ENCODE results near the gene CMIP.

Gene CMIP

DNA sequence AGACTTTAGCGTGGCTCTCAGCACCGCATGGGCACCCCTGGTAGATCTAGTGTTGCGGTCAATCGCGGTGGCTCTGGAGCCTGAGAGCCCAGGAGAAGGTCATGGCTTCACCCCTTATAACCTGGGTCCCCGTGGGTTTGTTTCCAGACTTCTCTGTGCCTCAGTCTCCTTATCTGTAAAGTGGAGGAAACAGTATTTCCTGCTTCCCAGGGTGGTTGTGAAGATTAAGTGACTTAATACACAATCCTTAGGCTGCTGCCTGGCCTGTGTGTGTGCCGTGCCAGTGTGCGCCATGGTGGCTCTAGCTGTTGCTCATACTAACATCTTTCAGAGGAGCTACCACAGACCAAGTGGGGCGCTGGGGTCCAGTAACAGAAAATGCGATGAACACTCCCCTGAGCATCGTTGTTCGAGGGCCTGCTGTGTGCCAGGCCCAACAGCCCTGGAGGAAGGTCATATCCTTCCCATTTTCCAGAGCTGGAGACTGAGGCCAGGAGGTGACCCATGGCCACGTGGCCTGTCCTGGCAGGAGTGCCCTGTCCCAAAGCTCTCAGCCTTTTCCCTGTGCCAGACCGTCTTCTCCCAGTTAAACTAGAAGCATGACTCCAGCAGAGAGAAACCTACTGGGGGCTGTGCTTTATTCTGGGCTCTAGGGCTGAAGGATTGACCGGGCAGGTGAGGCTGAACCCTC, 70.1 kb downstream of the CMIP start:
- DNase-seq (ENCODE audit: low read depth, low spot score), result no peak
- TF ChIP-seq, protein P1, sequence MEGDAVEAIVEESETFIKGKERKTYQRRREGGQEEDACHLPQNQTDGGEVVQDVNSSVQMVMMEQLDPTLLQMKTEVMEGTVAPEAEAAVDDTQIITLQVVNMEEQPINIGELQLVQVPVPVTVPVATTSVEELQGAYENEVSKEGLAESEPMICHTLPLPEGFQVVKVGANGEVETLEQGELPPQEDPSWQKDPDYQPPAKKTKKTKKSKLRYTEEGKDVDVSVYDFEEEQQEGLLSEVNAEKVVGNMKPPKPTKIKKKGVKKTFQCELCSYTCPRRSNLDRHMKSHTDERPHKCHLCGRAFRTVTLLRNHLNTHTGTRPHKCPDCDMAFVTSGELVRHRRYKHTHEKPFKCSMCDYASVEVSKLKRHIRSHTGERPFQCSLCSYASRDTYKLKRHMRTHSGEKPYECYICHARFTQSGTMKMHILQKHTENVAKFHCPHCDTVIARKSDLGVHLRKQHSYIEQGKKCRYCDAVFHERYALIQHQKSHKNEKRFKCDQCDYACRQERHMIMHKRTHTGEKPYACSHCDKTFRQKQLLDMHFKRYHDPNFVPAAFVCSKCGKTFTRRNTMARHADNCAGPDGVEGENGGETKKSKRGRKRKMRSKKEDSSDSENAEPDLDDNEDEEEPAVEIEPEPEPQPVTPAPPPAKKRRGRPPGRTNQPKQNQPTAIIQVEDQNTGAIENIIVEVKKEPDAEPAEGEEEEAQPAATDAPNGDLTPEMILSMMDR (IDR thresholded peaks at IDR 0.05; ENCODE audit: low read depth, low read length), result no peak
- H3K4me3 ChIP-seq (ENCODE audit: low read depth, low read length), result no peak overlapping the region
- in situ Hi-C loops (cut with HindIII; ENCODE audit: low sequenced_read_pairs), result no loop called here

DNA sequence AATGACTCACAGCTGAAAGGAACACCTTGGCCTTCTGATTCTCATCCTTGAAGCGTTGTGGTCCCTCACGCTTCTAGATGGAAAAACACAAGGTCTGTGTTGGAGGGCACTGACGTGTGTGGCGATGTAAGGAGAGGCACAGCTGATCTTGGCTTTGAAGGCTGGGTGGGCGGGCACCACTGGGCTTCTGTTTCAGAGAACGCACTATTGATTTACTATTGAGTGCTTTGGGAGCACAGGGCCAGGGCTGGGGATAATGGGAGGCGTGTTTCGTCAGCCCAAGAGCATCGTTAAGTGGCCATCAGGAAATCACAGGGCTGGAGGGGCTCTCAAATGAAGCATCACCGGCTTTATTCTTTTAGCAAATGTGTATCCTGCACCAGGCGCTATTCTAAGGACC, 70.7 kb downstream of the CMIP start:
- DNase-seq (ENCODE audit: low read depth, low spot score), result no peak
- no peak overlapping the region for H3K4me3 ChIP-seq (ENCODE audit: low read depth, low read length)
- in situ Hi-C loops (cut with HindIII; ENCODE audit: low sequenced_read_pairs), result no loop called here
- TF ChIP-seq, protein P1 (IDR thresholded peaks at IDR 0.05; ENCODE audit: low read depth, low read length), result no peak

DNA sequence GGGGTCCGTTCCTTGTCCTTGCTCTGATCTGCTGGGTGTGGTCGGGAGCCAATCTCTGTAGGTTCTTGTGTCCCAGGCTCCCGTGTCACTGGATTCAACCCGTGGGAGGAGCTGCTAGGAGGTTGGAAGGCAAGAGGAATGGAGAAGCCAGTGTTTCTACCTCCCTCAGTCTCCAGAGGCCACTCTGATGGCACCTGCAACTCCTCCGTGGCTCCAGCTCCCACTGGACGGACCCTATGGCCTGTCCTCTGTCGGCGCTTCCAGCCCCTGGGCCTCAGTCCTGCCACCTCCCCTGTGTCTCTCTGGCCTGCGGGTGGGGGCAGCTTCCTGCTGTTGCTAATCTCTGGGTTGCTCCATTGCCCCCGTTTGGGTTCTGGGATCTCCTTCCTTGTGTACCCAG, 71.1 kb downstream of the CMIP start:
- DNase-seq (ENCODE audit: low read depth, low spot score), result no peak
- in situ Hi-C loops (cut with HindIII; ENCODE audit: low sequenced_read_pairs), result no loop called here
- no peak overlapping the region for H3K4me3 ChIP-seq (ENCODE audit: low read depth, low read length)
- TF ChIP-seq, protein P1 (IDR thresholded peaks at IDR 0.05; ENCODE audit: low read depth, low read length), result no peak

DNA sequence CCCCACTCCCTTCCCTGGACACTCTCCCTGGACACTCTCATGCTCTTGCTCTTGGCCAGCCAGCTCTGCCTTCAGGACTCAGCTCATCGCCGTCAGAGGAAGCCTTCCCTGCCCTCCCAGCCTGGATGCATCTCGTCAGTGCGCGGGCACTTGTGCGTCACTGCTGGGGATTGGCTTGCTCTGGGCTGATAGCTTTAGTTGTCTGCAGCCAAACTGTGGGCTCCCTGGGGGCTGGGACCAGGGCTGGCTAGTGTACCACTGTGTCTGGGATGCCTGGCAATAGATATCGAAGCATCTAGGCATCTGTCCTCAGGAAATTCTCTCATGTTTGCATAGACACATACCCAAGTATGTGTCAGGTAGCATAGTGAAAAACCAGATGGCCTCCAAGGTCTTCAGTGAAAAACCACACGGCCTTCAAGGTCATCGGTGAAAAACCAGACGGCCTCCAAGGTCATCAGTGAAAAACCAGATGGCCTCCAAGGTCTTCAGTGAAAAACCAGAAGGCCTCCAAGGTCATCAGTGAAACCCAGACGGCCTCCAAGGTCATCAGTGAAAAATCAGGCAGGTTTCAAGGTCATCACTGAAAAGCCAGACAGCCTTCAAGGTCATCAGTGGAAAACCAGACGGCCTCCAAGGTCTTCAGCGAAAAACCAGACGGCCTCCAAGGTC, 72.0 kb downstream of the CMIP start:
- DNase-seq (ENCODE audit: low read depth, low spot score), result no peak
- TF ChIP-seq, protein P1 (IDR thresholded peaks at IDR 0.05; ENCODE audit: low read depth, low read length), result no peak
- no peak overlapping the region for H3K4me3 ChIP-seq (ENCODE audit: low read depth, low read length)
- in situ Hi-C loops (cut with HindIII; ENCODE audit: low sequenced_read_pairs), result no loop called here

DNA sequence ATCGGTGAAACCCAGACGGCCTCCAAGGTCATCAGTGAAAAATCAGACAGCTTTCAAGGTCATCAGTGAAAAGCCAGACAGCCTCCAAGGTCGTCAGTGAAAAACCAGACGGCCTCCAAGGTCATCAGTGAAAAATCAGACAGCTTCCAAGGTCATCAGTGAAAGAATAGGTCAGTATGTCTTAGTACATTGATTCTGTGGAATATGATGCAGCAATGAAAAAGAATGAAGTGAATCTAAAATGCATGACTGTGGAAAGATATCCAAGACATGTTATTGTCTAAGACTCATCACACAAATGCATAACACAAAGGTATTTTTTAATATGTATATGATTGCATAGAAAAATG, 72.5 kb downstream of the CMIP start:
- in situ Hi-C loops (cut with HindIII; ENCODE audit: low sequenced_read_pairs), result no loop called here
- TF ChIP-seq, protein P1 (IDR thresholded peaks at IDR 0.05; ENCODE audit: low read depth, low read length), result no peak
- no peak overlapping the region for H3K4me3 ChIP-seq (ENCODE audit: low read depth, low read length)
- DNase-seq (ENCODE audit: low read depth, low spot score), result no peak

DNA sequence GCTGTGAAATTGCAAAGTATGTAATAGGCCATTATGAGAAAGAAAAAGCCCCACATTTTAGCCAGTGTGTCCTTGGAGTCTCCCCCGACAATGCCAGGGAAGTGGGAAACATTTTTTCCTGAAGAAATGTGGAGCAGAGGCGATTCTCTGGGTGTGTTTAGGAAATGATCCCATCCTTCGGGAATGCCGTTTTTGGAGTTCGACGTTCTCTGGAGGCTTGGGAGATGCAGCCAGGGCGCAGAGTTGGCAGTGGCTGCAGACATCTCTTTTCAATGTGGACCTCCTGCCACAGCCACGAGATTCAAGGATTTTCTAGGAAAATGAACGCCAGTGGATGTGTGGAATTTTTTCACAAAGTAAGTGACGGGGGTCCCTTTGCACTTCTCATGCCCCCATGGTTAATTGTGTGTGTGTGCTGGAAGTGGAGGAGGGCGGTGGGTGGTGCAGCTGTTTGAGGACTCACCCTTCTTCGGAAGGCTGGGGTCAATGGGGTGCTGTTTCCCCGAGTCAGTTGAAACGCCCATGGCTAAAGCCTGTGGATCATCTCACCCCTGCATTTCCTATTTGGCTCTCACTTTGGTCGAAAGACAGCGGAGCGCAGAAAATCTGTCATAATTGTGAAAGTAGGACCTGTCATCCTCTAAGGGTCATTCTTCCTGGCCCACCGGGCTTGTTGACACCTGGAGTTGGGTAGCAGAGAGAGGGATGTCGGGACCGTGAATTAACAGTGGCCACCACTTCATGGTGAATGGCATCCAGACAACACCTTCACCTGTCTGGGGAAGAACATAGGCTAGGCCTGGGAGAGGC, 73.2 kb downstream of the CMIP start:
- no peak overlapping the region for H3K4me3 ChIP-seq (ENCODE audit: low read depth, low read length)
- TF ChIP-seq, protein P1 (IDR thresholded peaks at IDR 0.05; ENCODE audit: low read depth, low read length), result no peak
- in situ Hi-C loops (cut with HindIII; ENCODE audit: low sequenced_read_pairs), result no loop called here
- DNase-seq (ENCODE audit: low read depth, low spot score), result no peak
